Prostate gland (tissue), 2 donors: ENCODE measurements around the gene CD69. TPM values are rescaled to one million over a fixed set of nuclear protein-coding genes. Genes with fewer than 3 reads are reported as not detected.

Source experiments
- DNase-seq: peaks from one replicate; pipeline ENCODE4 v3.0.0-alpha.2; 2019; ENCODE audit warnings: low spot score
- H3K27ac ChIP-seq, 2 donors: fragments of 200-600 bp; sonication (generic); 2 replicates each; pipeline ENCODE4 v1.5.1; 2017 to 2019
- H3K27me3 ChIP-seq: fragments of 200-600 bp; sonication (generic); replicated peaks from 2 replicates; pipeline ENCODE4 v1.5.1; 2019; ENCODE audit not compliant: insufficient read depth
- H3K36me3 ChIP-seq, 2 donors: fragments of 200-600 bp; sonication (generic); 1 replicate in 1 of 2; 2 replicates in 1 of 2; pipeline versions ENCODE4 v1.5.1 to v1.8.1; 2017 to 2019
- H3K4me1 ChIP-seq: fragments of 200-600 bp; sonication (generic); replicated peaks from 2 replicates; pipeline ENCODE4 v1.5.1; 2019
- H3K4me3 ChIP-seq, 2 donors: fragments of 200-600 bp; sonication (generic); 2 replicates each; pipeline ENCODE4 v1.5.1; 2017 to 2019
- H3K9me3 ChIP-seq: fragments of 200-600 bp; sonication (generic); 2 replicates; pipeline ENCODE4 v1.5.1; 2017
- POLR2A ChIP-seq: fragments of 450-650 bp; IDR thresholded peaks from one replicate; pipeline ENCODE4 v1.6.1; 2016; ENCODE audit warnings: antibody characterized with exemption, mild to moderate bottlenecking
- POLR2AphosphoS5 ChIP-seq: sonication (generic); formaldehyde crosslinking; IDR thresholded peaks from one replicate; pipeline ENCODE4 v1.6.1; 2017; ENCODE audit warnings: antibody characterized with exemption
- WGBS: methylation state at CpG from one replicate; pipeline ENCODE4 v1.1.5; 2018; 5-methylcytosine and 5-hydroxymethylcytosine counted together
- intact Hi-C: fragments of 100-400 bp; cut with DNase I; formaldehyde crosslinking; loops from one replicate; pipeline ENCODE4 v1.14.2; 2022
- total RNA-seq, 2 donors: library from RNA; depleted of rRNA; stranded (reverse); fragments of >200 nt; gene quantifications; one replicate each; pipeline ENCODE4 v1.1.0, GENCODE V29; 2016
- TF ChIP-seq, protein P1 (sequence below), 4 experiments: fragments of 200-600 bp in 2 of 4; fragments of 450-650 bp in 2 of 4; sonication (generic) in 2 of 4; IDR thresholded peaks; 1 replicate in 3 of 4; 2 replicates in 1 of 4; pipeline ENCODE4 v1.5.1; 2016 to 2019; ENCODE audit warnings: antibody characterized with exemption in 4 of 4, mild to moderate bottlenecking in 2 of 4, moderate library complexity in 2 of 4

Gene CD69
- total RNA-seq, 2 donors from 2014 or later: 1.9 to 2.2 TPM

DNA sequence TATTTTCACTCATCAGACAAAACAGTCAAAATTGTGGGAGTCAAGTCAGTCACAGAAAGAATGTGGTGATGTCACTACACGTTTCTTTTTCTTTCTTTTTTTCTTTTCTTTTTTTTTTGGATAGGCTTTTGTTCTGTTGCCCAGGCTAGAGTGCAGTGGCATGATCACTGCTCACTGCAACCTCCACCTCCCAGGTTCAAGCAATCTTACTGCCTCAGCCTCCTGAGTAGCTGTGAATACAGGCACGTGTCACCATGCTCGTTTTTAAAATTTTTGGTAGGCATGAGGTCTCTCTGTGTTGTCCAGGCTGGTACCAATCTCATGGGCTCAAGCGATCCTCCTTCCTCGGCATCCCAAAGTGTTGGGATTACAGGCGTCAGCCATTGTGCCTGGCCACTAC lies 30.1 kb downstream of the CD69 start:
- 83% methylated on average over 6 of the region's 6 CpGs for WGBS
- Histone ChIP-seq H3K9me3 (no peaks in the 10 kb centered on the region), H3K27me3 (no peaks in the 10 kb centered on the region), H3K4me3 (no peak overlapping the region), H3K4me1 (no peaks in the 10 kb centered on the region), H3K36me3 (no peaks in the 10 kb centered on the region), H3K27ac (no peak overlapping the region)
- intact Hi-C loops: no loop called here
- DNase-seq: no peak
- TF ChIP-seq POLR2AphosphoS5 (no peak), POLR2A (no peak)
- TF ChIP-seq, protein P1, sequence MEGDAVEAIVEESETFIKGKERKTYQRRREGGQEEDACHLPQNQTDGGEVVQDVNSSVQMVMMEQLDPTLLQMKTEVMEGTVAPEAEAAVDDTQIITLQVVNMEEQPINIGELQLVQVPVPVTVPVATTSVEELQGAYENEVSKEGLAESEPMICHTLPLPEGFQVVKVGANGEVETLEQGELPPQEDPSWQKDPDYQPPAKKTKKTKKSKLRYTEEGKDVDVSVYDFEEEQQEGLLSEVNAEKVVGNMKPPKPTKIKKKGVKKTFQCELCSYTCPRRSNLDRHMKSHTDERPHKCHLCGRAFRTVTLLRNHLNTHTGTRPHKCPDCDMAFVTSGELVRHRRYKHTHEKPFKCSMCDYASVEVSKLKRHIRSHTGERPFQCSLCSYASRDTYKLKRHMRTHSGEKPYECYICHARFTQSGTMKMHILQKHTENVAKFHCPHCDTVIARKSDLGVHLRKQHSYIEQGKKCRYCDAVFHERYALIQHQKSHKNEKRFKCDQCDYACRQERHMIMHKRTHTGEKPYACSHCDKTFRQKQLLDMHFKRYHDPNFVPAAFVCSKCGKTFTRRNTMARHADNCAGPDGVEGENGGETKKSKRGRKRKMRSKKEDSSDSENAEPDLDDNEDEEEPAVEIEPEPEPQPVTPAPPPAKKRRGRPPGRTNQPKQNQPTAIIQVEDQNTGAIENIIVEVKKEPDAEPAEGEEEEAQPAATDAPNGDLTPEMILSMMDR (IDR thresholded peaks at IDR 0.05): no peak

DNA sequence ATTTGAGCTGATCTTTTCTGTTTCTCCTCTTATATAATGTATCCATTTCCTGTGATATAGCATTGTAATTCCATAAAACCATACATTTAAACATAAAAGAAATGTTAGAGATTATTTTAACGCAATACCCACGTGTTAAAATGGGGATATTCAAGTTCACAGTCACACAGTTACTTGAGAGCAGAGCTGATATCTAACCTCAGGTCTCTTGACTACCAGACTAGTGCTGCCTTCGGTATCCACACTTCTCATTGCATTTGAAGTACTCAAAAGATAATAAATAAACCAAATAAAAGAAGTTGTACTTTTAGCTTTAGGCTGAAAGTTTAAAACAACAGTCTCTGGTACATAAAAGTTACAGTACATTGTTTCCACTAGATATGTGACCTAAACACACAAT lies 30.7 kb downstream of the CD69 start:
- H3K9me3 ChIP-seq: no peaks in the 10 kb centered on the region
- no peak for DNase-seq
- intact Hi-C loops: no loop called here
- H3K4me3 ChIP-seq: no peak overlapping the region
- 69% methylated on average over 3 of the region's 3 CpGs for WGBS
- TF ChIP-seq POLR2AphosphoS5 (no peak), POLR2A (no peak)
- TF ChIP-seq, protein P1 (IDR thresholded peaks at IDR 0.05): no peak
- H3K4me1 ChIP-seq: no peaks in the 10 kb centered on the region
- H3K27ac ChIP-seq: no peak overlapping the region
- no peaks in the 10 kb centered on the region for H3K36me3 ChIP-seq
- H3K27me3 ChIP-seq: no peaks in the 10 kb centered on the region

DNA sequence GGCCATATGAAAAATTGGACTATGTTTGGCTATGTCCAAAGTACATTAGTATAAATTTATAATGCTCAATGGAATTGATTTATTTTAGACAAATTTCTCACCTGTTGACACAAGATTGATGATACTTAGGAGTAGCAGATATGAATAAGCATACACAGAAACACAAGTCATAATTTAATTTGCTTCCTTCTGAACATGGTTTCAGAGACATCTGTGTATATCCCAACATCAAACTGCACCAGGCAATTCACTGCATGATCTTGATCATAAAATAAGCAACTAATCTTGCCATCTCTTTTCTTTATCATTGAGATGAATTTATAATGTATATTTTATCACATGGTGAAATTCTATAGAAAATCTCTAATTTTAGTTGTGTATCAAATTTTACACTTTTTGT lies 31.6 kb downstream of the CD69 start:
- no peaks in the 10 kb centered on the region for H3K4me1 ChIP-seq
- H3K27me3 ChIP-seq: no peaks in the 10 kb centered on the region
- no peak overlapping the region for H3K27ac ChIP-seq
- no peaks in the 10 kb centered on the region for H3K9me3 ChIP-seq
- H3K36me3 ChIP-seq: no peaks in the 10 kb centered on the region
- intact Hi-C loops: no loop called here
- DNase-seq: no peak
- TF ChIP-seq POLR2A (no peak), POLR2AphosphoS5 (no peak)
- TF ChIP-seq, protein P1 (IDR thresholded peaks at IDR 0.05): no peak
- H3K4me3 ChIP-seq: no peak overlapping the region

DNA sequence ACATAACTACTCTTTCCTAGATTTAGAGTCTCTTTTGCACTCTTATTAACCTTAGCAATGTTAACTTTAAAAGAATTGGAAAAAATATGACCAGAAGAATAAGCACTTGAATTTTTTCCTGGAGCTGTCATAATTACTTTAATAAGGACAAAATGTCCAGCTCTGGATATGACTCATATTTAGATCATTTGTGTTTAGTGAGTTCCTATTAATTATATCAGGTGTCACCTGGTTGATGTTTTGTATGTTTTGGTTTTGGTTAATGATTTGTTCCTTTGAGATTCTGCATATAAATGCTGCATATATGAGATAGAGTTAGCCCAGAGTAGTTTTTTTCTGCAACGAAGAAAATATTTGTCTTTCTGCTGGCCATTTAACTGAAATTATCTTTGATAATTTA lies 32.9 kb downstream of the CD69 start:
- Histone ChIP-seq H3K27me3 (no peaks in the 10 kb centered on the region), H3K36me3 (no peaks in the 10 kb centered on the region), H3K9me3 (no peaks in the 10 kb centered on the region), H3K27ac (no peak overlapping the region), H3K4me3 (no peak overlapping the region), H3K4me1 (no peaks in the 10 kb centered on the region)
- no peak for DNase-seq
- TF ChIP-seq, protein P1 (IDR thresholded peaks at IDR 0.05): no peak
- TF ChIP-seq POLR2A (no peak), POLR2AphosphoS5 (no peak)
- intact Hi-C loops: no loop called here
- 36% methylated on average over 1 of the region's 1 CpG for WGBS

DNA sequence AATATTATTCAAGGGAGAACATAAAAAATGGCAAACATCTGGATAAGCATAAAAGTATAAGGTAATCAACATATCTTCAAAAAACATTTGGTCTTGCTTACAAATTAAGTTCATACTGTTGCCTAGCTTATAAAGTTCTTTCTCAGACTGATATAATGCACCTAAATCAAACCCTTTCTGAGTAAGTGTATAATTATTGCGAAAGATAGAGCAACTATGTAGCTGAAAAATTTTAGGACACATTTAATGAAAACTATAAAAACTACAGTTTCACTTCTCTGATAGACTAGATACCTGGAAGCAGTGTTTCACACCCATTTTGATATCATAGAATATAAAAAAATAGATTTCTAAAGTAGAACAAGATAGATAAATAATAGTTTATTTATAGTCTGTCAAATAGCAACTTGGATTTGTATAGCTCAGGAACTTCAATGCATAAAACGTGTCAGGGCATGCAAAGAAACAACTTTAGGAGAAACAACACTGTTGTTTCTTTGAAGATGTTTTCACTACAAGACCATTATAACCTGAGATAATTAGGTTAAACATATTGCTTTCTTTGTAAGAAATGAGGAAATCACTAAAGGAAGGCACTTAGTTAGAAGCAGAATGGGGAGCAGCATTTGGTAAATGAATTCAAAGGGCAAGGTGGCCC lies 35.4 kb downstream of the CD69 start:
- H3K4me1 ChIP-seq: no peaks in the 10 kb centered on the region
- no peak overlapping the region for H3K4me3 ChIP-seq
- no peaks in the 10 kb centered on the region for H3K9me3 ChIP-seq
- H3K36me3 ChIP-seq: no peaks in the 10 kb centered on the region
- intact Hi-C loops: no loop called here
- DNase-seq: no peak
- 89% methylated on average over 2 of the region's 2 CpGs for WGBS
- no peak overlapping the region for H3K27ac ChIP-seq
- TF ChIP-seq POLR2A (no peak), POLR2AphosphoS5 (no peak)
- TF ChIP-seq, protein P1 (IDR thresholded peaks at IDR 0.05): no peak
- no peaks in the 10 kb centered on the region for H3K27me3 ChIP-seq
